Urothelium cell line (cell line): Measurements from ENCODE around the gene TRPV3.
"Not testable (repeated sequence)": the region's sequence is repeated elsewhere in the genome, so short reads cannot be mapped to it uniquely, and the experiment has no call there.

ENCODE experiments used
- DNase-seq: peaks from one replicate; pipeline ENCODE4 v3.0.0; 2011; ENCODE audit warnings: low spot score, mixed read lengths
- FAIRE-seq: peaks from 2 replicates; lab custom pipeline; 2011; peaks lifted over from hg19 to GRCh38; lab: Jason Lieb, UNC

Gene TRPV3

GRCh38 chr17:3557768-3558583, at the start of gene TRPV3:
TRPV3 (minus strand) TSS chr17:3557812; CDS start chr17:3554850, 2,962 bp downstream.
- FAIRE-seq (no peak), DNase-seq (peak; percentile 63)

- FAIRE-seq (no peak), DNase-seq (no peak)
These were observed 46.3 kb upstream of the TRPV3 start for GRCh38 chr17:3603870-3604259.

- FAIRE-seq (no peak), DNase-seq (no peak)
These were observed 45.7 kb upstream of the TRPV3 start for GRCh38 chr17:3603119-3603869.

- no peak for DNase-seq
These were observed 44.9 kb upstream of the TRPV3 start for GRCh38 chr17:3602499-3602898.

GRCh38 chr17:3600529-3601205, 43.1 kb upstream of the TRPV3 start:
- FAIRE-seq (no peak), DNase-seq (no peak)

More at GRCh38 chr17:3602499-3602898, 44.9 kb upstream of the TRPV3 start:
- FAIRE-seq, result no peak

GRCh38 chr17:3598078-3598477, 40.5 kb upstream of the TRPV3 start:
- FAIRE-seq, result no peak
- no peak for DNase-seq

- FAIRE-seq (no peak), DNase-seq (no peak)
These were observed 39.3 kb upstream of the TRPV3 start for GRCh38 chr17:3596804-3597464.

GRCh38 chr17:3594976-3595375, 37.4 kb upstream of the TRPV3 start:
- FAIRE-seq (no peak), DNase-seq (no peak)

- no peak for DNase-seq
- FAIRE-seq, result no peak
These were observed 36.6 kb upstream of the TRPV3 start for GRCh38 chr17:3594051-3594800.

- DNase-seq (no peak), FAIRE-seq (no peak)
These were observed 35.8 kb upstream of the TRPV3 start for GRCh38 chr17:3593384-3593783.

- DNase-seq, result no peak
- FAIRE-seq, result no peak
These were observed 34.7 kb upstream of the TRPV3 start for GRCh38 chr17:3592216-3592860.

GRCh38 chr17:3590768-3591167, 33.2 kb upstream of the TRPV3 start:
- FAIRE-seq, result no peak
- DNase-seq, result no peak

- FAIRE-seq, result no peak
These were observed 32.6 kb upstream of the TRPV3 start for GRCh38 chr17:3590231-3590630.

GRCh38 chr17:3589784-3590183, 32.2 kb upstream of the TRPV3 start:
- DNase-seq (no peak), FAIRE-seq (no peak)

More at GRCh38 chr17:3590231-3590630, 32.6 kb upstream of the TRPV3 start:
- DNase-seq, result no peak

- FAIRE-seq (no peak), DNase-seq (no peak)
These were observed 28.2 kb upstream of the TRPV3 start for GRCh38 chr17:3585826-3586225.

- DNase-seq, result no peak
- no peak for FAIRE-seq
These were observed 25.8 kb upstream of the TRPV3 start for GRCh38 chr17:3583456-3583855.

- DNase-seq (no peak), FAIRE-seq (no peak)
These were observed 25.3 kb upstream of the TRPV3 start for GRCh38 chr17:3582915-3583314.

- DNase-seq, FAIRE-seq: not testable (repeated sequence)
These were observed 21.1 kb upstream of the TRPV3 start for GRCh38 chr17:3578667-3579066.

GRCh38 chr17:3576970-3577369, 19.4 kb upstream of the TRPV3 start:
- DNase-seq, result no peak
- FAIRE-seq, result no peak

GRCh38 chr17:3575511-3575910, 17.9 kb upstream of the TRPV3 start:
- no peak for FAIRE-seq
- DNase-seq, result no peak
